HG02642 (cell line): ENCODE results near the gene CDH4.
"Not testable (repeated sequence)": the region's sequence is repeated elsewhere in the genome, so short reads cannot be mapped to it uniquely, and the experiment has no call there.

Source experiments
- ATAC-seq: cut with Tn5 transposase; IDR thresholded peaks from one replicate; pipeline ENCODE4 v1.9.1; 2021; ENCODE audit warnings: mild to moderate bottlenecking; ENCODE audit not compliant: unreplicated experiment, poor library complexity

CDH4 gene

GRCh38 chr20:61850926-61851900, 599.2 kb downstream of the CDH4 start:
- ATAC-seq = no peak

- no peak for ATAC-seq
These were observed 600.4 kb downstream of the CDH4 start for GRCh38 chr20:61852268-61853072.

- no peak for ATAC-seq
These were observed 601.3 kb downstream of the CDH4 start for GRCh38 chr20:61853073-61854005.

- ATAC-seq = not testable (repeated sequence)
These were observed 602.5 kb downstream of the CDH4 start for GRCh38 chr20:61854538-61854937.

- ATAC-seq = no peak
These were observed 603.2 kb downstream of the CDH4 start for GRCh38 chr20:61855286-61855685.

GRCh38 chr20:61856626-61857413, 604.8 kb downstream of the CDH4 start:
- ATAC-seq = no peak

- ATAC-seq = no peak
These were observed 605.3 kb downstream of the CDH4 start for GRCh38 chr20:61857414-61857775.

GRCh38 chr20:61857884-61858283, 605.8 kb downstream of the CDH4 start:
- ATAC-seq = no peak

GRCh38 chr20:61859767-61860166, 607.7 kb downstream of the CDH4 start:
- ATAC-seq = no peak

GRCh38 chr20:61860260-61860987, 608.4 kb downstream of the CDH4 start:
- no peak for ATAC-seq

GRCh38 chr20:61861054-61861841, 609.2 kb downstream of the CDH4 start:
- ATAC-seq = no peak

- no peak for ATAC-seq
These were observed 609.8 kb downstream of the CDH4 start for GRCh38 chr20:61861858-61862257.

- no peak for ATAC-seq
These were observed 610.8 kb downstream of the CDH4 start for GRCh38 chr20:61862881-61863280.

- no peak for ATAC-seq
These were observed 612.4 kb downstream of the CDH4 start for GRCh38 chr20:61864481-61864880.

- ATAC-seq = no peak
These were observed 613.3 kb downstream of the CDH4 start for GRCh38 chr20:61865353-61865752.

- ATAC-seq = no peak
These were observed 614.1 kb downstream of the CDH4 start for GRCh38 chr20:61866165-61866564.

- no peak for ATAC-seq
These were observed 615.9 kb downstream of the CDH4 start for GRCh38 chr20:61868006-61868405.

GRCh38 chr20:61868466-61869090, 616.5 kb downstream of the CDH4 start:
- no peak for ATAC-seq
